Lung (tissue), 12 donors: ENCODE data around the gene STPG3. TPM values are rescaled to one million over a fixed set of nuclear protein-coding genes. Genes with fewer than 3 reads are reported as not detected.

Source experiments
- ATAC-seq: fragments of 200-7000 bp; cut with Tn5 transposase; one replicate; pipeline ENCODE4 v1.9.1; 2020; ENCODE audit warnings: moderate number of reproducible peaks; ENCODE audit not compliant: insufficient read depth, low FRiP score
- DNase-seq, 3 donors: peaks; one replicate each; pipeline ENCODE4 v3.0.0-alpha.2; 2013 to 2017
- H3K27ac ChIP-seq, 2 donors: one replicate each; pipeline ENCODE4 v1.5.1; 2013; ENCODE audit warnings: mild to moderate bottlenecking in 2 of 2, moderate library complexity in 2 of 2, control low read depth in 1 of 2, inconsistent platforms in 1 of 2, low read depth in 1 of 2, low read length in 1 of 2
- H3K27me3 ChIP-seq, 3 donors: one replicate each; pipeline ENCODE4 v1.5.1; 2013; ENCODE audit warnings: low read length in 2 of 3; ENCODE audit not compliant: control insufficient read depth in 3 of 3, insufficient read depth in 3 of 3
- H3K36me3 ChIP-seq, 4 donors: one replicate each; pipeline ENCODE4 v1.5.1; 2013; ENCODE audit warnings: low read length in 4 of 4, mild to moderate bottlenecking in 1 of 4, moderate library complexity in 1 of 4; ENCODE audit not compliant: control insufficient read depth in 4 of 4, insufficient read depth in 4 of 4
- H3K4me1 ChIP-seq, 5 donors: one replicate each; pipeline ENCODE4 v1.5.1; 2013; ENCODE audit warnings: low read length in 5 of 5, mild to moderate bottlenecking in 2 of 5, moderate library complexity in 1 of 5; ENCODE audit not compliant: control insufficient read depth in 5 of 5, insufficient read depth in 5 of 5
- H3K4me3 ChIP-seq: one replicate; pipeline ENCODE4 v1.5.1; 2013; ENCODE audit warnings: mild to moderate bottlenecking, control low read depth, moderate library complexity
- H3K9ac ChIP-seq, 2 donors: one replicate each; pipeline ENCODE4 v1.5.1; 2013; ENCODE audit warnings: low read length in 2 of 2, control low read depth in 1 of 2; ENCODE audit not compliant: insufficient read depth in 1 of 2
- H3K9me3 ChIP-seq, 4 donors: one replicate each; pipeline ENCODE4 v1.5.1; 2013; ENCODE audit warnings: low read length in 3 of 4, mild to moderate bottlenecking in 1 of 4, moderate library complexity in 1 of 4; ENCODE audit not compliant: control insufficient read depth in 4 of 4, insufficient read depth in 3 of 4
- WGBS, 2 donors: extraction: QIAGEN DNeasy Blood & Tissue Kit; methylation state at CpG; one replicate each; pipeline ENCODE4 v1.1.7; 2013; 5-methylcytosine and 5-hydroxymethylcytosine counted together
- polyA plus RNA-seq, 2 donors: library from polyadenylated mRNA; stranded (reverse); fragments of 200-250 nt; gene quantifications; one replicate each; pipeline ENCODE4 v1.2.1, GENCODE V29; 2013
- total RNA-seq, 2 donors: library from RNA; depleted of rRNA in 1 of 2; stranded (reverse); fragments of >200 nt in 1 of 2; gene quantifications; one replicate each; pipeline ENCODE4 v1.2.1, GENCODE V29; 2014 to 2021
- TF ChIP-seq, protein P1 (sequence below): IDR thresholded peaks from 2 replicates; pipeline ENCODE4 v1.5.1; 2012; ENCODE audit warnings: mild to moderate bottlenecking; ENCODE audit errors: control extremely low read depth, extremely low read depth
- donor health status: control.
- donor health status: control.
- donor health status: Bipolar disorder and iron deficiency.
- donor health status: healthy.
- donor health status: DM: yes; HTN: yes; CAD: no.

The STPG3 gene
- total and polyA plus RNA-seq, 4 donors: 0.18 TPM; not detected in 3

DNA sequence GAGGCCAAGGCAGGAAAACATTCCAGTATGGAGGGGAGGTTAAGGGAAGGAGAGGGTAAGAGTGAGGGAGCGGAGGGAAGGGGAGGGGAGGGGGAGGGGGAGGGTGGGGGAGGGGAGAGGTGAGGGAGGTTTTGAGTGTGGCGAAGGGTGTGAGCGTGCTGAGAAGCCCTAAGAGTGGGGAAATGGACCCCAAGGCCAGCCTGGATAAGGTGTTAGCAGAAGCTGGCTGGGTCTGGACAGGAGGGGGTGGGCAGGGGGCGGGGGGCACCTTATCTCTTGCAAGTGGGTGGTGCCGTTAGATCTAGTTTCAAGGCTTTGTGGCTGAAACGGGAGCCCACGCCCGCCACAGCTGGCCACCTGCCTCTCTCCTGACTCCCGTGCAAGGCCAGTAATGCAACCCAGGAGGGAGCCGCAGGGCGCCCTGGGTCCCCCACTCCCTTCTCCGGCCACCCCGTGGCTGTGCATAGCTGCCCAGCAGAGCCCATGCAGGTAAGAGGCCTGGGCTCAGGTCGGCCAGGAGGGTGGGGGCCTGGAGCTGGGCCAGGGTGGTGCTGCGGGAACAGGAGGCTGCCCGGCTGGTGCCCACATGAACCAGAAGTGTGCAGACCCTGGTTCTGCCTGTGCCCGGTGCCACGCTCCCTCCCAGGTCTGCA is 23.1 kb upstream of the STPG3 start:
- Histone ChIP-seq H3K36me3 (no peaks in the 10 kb centered on the region), H3K9ac (no peak overlapping the region), H3K4me1 (peaks cover 0 to 9% (median 5%) of the 10 kb centered on the region in 5 donors), H3K9me3 (peaks cover 0 to 3% (median 0%) of the 10 kb centered on the region in 4 donors), H3K27me3 (peaks cover 0 to 6% (median 0%) of the 10 kb centered on the region in 3 donors), H3K4me3 (no peak overlapping the region), H3K27ac (no peak overlapping the region)
- DNase-seq (no peak), ATAC-seq (no peak)
- WGBS, 2 donors: 35 to 45% methylated on average over 16 to 18 of the region's 18 CpGs
- TF ChIP-seq, protein P1, sequence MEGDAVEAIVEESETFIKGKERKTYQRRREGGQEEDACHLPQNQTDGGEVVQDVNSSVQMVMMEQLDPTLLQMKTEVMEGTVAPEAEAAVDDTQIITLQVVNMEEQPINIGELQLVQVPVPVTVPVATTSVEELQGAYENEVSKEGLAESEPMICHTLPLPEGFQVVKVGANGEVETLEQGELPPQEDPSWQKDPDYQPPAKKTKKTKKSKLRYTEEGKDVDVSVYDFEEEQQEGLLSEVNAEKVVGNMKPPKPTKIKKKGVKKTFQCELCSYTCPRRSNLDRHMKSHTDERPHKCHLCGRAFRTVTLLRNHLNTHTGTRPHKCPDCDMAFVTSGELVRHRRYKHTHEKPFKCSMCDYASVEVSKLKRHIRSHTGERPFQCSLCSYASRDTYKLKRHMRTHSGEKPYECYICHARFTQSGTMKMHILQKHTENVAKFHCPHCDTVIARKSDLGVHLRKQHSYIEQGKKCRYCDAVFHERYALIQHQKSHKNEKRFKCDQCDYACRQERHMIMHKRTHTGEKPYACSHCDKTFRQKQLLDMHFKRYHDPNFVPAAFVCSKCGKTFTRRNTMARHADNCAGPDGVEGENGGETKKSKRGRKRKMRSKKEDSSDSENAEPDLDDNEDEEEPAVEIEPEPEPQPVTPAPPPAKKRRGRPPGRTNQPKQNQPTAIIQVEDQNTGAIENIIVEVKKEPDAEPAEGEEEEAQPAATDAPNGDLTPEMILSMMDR: no peak

DNA sequence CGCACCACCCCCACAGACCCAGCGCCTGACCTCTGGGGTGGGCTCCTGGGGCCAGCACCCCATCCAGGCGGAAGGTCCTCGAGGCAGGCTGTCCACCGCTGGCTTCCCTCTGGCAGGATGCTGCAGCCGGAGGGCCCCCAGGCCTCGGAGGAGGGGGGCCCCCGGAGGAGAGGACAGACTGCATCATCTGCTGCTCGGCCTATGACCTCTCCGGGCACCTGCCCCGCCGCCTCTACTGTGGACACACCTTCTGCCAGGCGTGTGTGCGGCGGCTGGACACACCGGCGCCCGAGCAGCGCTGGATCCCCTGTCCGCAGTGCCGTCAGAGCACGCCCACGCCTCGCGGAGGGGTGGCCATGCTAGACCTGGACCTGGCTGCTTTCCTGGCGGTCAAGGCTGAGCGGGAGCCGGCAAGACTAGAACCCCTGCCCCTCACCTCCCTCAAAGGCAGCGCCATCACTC is 22.5 kb upstream of the STPG3 start:
- WGBS, 2 donors: 61 to 78% methylated on average over 24 to 29 of the region's 29 CpGs
- TF ChIP-seq, protein P1: no peak
- no peaks in the 10 kb centered on the region for H3K36me3 ChIP-seq
- H3K9ac ChIP-seq: no peak overlapping the region
- no peak for DNase-seq
- ATAC-seq: no peak
- H3K27ac ChIP-seq: no peak overlapping the region
- no peak overlapping the region for H3K4me3 ChIP-seq
- peaks cover 0 to 6% (median 0%) of the 10 kb centered on the region in 3 donors for H3K27me3 ChIP-seq
- peaks cover 0 to 9% (median 4%) of the 10 kb centered on the region in 5 donors for H3K4me1 ChIP-seq
- peaks cover 0 to 3% (median 0%) of the 10 kb centered on the region in 4 donors for H3K9me3 ChIP-seq

DNA sequence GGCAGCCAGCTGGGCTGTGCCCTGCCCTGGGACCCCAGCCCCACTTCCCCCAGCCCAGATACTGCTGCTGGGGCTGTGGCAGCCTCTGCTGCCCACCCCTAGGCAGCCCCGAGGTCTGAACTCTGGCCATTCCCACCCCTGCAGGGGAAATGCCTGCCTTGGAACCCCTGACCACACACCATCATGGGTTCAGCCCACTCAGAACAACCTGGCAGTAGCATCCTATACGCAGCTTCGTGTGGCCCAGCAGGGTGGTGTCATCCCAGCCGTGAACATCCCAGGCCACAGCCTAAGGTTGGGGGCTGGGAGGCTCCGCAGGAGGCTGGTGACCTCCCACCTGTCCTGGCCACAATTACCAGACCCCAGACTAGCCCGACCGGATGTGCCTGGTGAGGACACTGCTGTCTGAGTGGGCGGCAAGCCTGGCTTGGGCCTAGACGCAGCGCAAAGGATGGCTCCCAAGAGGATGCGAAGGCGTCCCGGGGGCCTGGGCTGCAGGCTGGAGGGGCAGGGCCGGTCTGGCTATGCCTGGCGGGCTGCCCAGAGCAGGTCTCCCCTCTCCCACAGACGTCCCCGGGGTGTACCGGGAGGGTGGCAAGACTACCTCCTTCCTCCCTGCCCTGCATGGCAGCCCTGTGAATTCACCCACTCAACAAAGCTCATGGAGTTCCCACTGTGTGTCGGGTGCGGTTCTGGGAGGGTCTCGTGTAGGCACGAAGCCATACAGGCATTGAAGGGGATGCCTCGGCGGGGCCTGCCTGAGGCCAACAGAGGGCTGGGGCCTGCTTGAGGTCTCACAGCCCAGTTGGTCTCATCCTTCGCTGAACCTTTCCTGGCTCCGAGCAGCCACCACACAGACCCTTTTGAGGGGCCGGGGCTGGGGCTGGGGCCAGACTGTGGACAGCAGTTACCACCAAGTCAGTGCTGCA is 21.9 kb upstream of the STPG3 start:
- peaks cover 0 to 5% (median 0%) of the 10 kb centered on the region in 5 donors for H3K4me1 ChIP-seq
- no peaks in the 10 kb centered on the region for H3K36me3 ChIP-seq
- peaks cover 0 to 3% (median 0%) of the 10 kb centered on the region in 4 donors for H3K9me3 ChIP-seq
- no peak overlapping the region for H3K27ac ChIP-seq
- no peak overlapping the region for H3K9ac ChIP-seq
- H3K27me3 ChIP-seq: peaks cover 0 to 6% (median 0%) of the 10 kb centered on the region in 3 donors
- TF ChIP-seq, protein P1: no peak
- H3K4me3 ChIP-seq: no peak overlapping the region
- no peak for DNase-seq
- no peak for ATAC-seq
- 69 to 73% methylated on average over 25 to 27 of the region's 27 CpGs for WGBS, 2 donors
